IPS-18a (cell line): ENCODE data around the gene IMMP1L.

ENCODE experiments used
- H3K27ac ChIP-seq: one replicate; pipeline ENCODE4 v1.5.1; 2013; ENCODE audit warnings: low read length
- H3K27me3 ChIP-seq: one replicate; pipeline ENCODE4 v1.6.1; 2013; ENCODE audit warnings: mild to moderate bottlenecking, low read length; ENCODE audit not compliant: control insufficient read depth, insufficient read depth
- H3K36me3 ChIP-seq: one replicate; pipeline ENCODE4 v1.6.1; 2013; ENCODE audit warnings: low read depth, low read length; ENCODE audit not compliant: control insufficient read depth
- H3K4me1 ChIP-seq: one replicate; pipeline ENCODE4 v1.6.1; 2013; ENCODE audit warnings: low read depth, low read length; ENCODE audit not compliant: control insufficient read depth
- H3K4me3 ChIP-seq: one replicate; pipeline ENCODE4 v1.5.1; 2013; ENCODE audit warnings: low read length
- H3K9ac ChIP-seq: one replicate; pipeline ENCODE4 v1.6.1; 2013; ENCODE audit warnings: mild to moderate bottlenecking, low read length, moderate library complexity
- H3K9me3 ChIP-seq: one replicate; pipeline ENCODE4 v1.6.1; 2013; ENCODE audit warnings: low read depth, low read length; ENCODE audit not compliant: control insufficient read depth

IMMP1L gene

GRCh38 chr11:31464436-31464835 is 45.0 kb downstream of the IMMP1L start:
- Histone ChIP-seq H3K9me3 (peaks cover 20% of the 10 kb centered on the region), H3K36me3 (no peaks in the 10 kb centered on the region), H3K27ac (no peak overlapping the region), H3K27me3 (no peaks in the 10 kb centered on the region), H3K4me1 (no peaks in the 10 kb centered on the region), H3K9ac (no peak overlapping the region), H3K4me3 (no peak overlapping the region)

DNA sequence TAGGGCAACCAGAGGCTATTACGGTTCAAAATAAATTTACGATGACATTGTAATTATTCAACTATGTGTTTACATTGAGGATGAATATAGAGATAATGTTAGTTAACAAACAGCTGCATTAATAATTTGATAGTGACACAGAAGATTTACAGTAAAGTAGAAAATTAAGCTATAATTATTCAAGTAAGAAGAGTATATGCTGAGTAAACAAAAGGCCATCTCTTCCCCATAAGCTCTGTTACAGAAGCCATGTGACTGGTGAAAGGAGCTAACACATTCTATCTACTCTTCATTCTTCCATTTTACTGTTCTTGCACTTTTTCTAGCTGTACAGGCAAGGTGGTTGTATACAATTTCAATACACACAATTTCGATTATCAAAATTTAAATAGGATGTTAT is 54.2 kb downstream of the IMMP1L start:
- Histone ChIP-seq H3K9ac (no peak overlapping the region), H3K27ac (no peak overlapping the region), H3K4me1 (no peaks in the 10 kb centered on the region)

DNA sequence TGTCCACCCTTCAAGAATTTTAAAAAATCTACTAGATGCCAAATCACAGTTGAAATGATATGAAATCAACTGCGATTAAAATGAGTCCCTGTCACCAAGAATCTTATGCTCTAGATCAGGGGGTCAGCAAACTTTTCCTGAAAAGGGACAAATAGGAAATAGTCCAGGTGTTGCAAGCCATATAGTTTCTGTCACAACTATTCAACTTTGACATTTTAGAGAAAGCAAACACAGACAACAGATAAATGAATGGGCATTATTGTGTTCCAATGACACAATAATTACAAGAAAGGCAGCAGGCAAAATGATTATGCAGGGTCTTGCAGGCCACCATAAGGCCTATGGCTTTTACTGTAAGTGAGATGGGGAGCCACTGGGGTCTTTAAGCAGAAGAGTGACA is 58.6 kb downstream of the IMMP1L start:
- Histone ChIP-seq H3K9ac (no peak overlapping the region), H3K36me3 (peaks cover 5% of the 10 kb centered on the region), H3K9me3 (no peaks in the 10 kb centered on the region), H3K27ac (no peak overlapping the region), H3K4me3 (no peak overlapping the region), H3K4me1 (no peaks in the 10 kb centered on the region), H3K27me3 (no peaks in the 10 kb centered on the region)

More for the DNA sequence above, 54.2 kb downstream of the IMMP1L start:
- Histone ChIP-seq H3K9me3 (no peaks in the 10 kb centered on the region), H3K4me3 (no peak overlapping the region), H3K27me3 (no peaks in the 10 kb centered on the region), H3K36me3 (peaks cover 5% of the 10 kb centered on the region)

DNA sequence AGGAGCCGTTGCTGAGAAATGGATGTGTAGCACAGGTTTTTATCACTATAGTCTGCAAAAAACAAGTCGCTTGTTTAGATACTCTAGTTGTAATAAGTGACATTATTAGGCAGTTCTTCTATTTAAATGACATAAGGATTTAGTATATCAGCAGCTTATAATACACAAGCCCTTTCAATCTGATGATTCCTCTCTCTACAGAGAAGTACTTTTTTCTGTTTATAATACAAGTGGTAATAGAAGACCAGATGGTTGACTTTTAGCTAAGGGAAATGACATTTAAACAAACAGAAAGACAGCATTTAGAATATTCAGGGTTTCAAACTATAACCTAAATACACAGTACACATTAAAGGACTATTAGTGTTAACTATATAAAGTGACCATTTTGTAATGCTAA is 60.4 kb downstream of the IMMP1L start:
- Histone ChIP-seq H3K36me3 (peaks cover 5% of the 10 kb centered on the region), H3K9me3 (no peaks in the 10 kb centered on the region), H3K9ac (no peak overlapping the region), H3K27me3 (no peaks in the 10 kb centered on the region), H3K27ac (no peak overlapping the region), H3K4me1 (peaks cover under 1% of the 10 kb centered on the region), H3K4me3 (no peak overlapping the region)

- Histone ChIP-seq H3K27ac (no peak overlapping the region), H3K9ac (no peak overlapping the region), H3K4me3 (no peak overlapping the region), H3K4me1 (peaks cover 18% of the 10 kb centered on the region), H3K9me3 (no peaks in the 10 kb centered on the region), H3K36me3 (no peaks in the 10 kb centered on the region), H3K27me3 (no peaks in the 10 kb centered on the region)
These were observed 63.8 kb downstream of the IMMP1L start for GRCh38 chr11:31445621-31446020.

DNA sequence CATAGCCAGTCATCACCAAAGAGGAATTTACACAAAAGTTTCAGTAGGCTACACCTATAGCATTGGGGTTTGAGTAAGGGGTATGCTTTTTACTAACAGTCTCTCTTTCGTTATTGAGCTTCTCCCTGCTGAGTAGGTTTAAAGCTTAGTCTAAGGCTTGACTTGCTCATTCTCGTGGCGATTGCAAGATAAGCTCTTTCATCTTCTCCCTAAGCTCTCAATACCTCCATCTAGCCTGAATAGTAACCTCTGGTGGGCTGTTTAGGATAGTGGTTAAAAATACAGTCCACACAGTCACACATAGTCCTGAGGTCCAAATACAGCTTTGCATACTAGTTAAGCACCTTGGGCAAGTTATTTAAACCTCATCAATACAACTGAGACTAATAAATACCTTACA is 65.6 kb downstream of the IMMP1L start:
- Histone ChIP-seq H3K36me3 (no peaks in the 10 kb centered on the region), H3K27ac (peak overlapping the region; percentile 9), H3K4me1 (peaks cover 18% of the 10 kb centered on the region), H3K9ac (no peak overlapping the region), H3K4me3 (no peak overlapping the region), H3K9me3 (no peaks in the 10 kb centered on the region), H3K27me3 (no peaks in the 10 kb centered on the region)

GRCh38 chr11:31442086-31442485 is 67.3 kb downstream of the IMMP1L start:
- peaks cover 18% of the 10 kb centered on the region for H3K4me1 ChIP-seq
- peak overlapping the region; percentile 2 for H3K27ac ChIP-seq
- H3K36me3 ChIP-seq, result no peaks in the 10 kb centered on the region
- H3K9ac ChIP-seq, result peak overlapping the region; percentile 42
- H3K9me3 ChIP-seq, result no peaks in the 10 kb centered on the region
- no peaks in the 10 kb centered on the region for H3K27me3 ChIP-seq
- no peak overlapping the region for H3K4me3 ChIP-seq

GRCh38 chr11:31441296-31441695 is 68.1 kb downstream of the IMMP1L start:
- no peaks in the 10 kb centered on the region for H3K27me3 ChIP-seq
- H3K36me3 ChIP-seq, result no peaks in the 10 kb centered on the region
- peaks cover 18% of the 10 kb centered on the region for H3K4me1 ChIP-seq
- no peaks in the 10 kb centered on the region for H3K9me3 ChIP-seq
- no peak overlapping the region for H3K9ac ChIP-seq
- H3K27ac ChIP-seq, result no peak overlapping the region
- no peak overlapping the region for H3K4me3 ChIP-seq

- peaks cover 10% of the 10 kb centered on the region for H3K4me1 ChIP-seq
- H3K9me3 ChIP-seq, result no peaks in the 10 kb centered on the region
- no peak overlapping the region for H3K4me3 ChIP-seq
- no peak overlapping the region for H3K9ac ChIP-seq
- H3K27ac ChIP-seq, result no peak overlapping the region
- no peaks in the 10 kb centered on the region for H3K27me3 ChIP-seq
- H3K36me3 ChIP-seq, result no peaks in the 10 kb centered on the region
These were observed 71.5 kb downstream of the IMMP1L start for GRCh38 chr11:31437742-31438435.

DNA sequence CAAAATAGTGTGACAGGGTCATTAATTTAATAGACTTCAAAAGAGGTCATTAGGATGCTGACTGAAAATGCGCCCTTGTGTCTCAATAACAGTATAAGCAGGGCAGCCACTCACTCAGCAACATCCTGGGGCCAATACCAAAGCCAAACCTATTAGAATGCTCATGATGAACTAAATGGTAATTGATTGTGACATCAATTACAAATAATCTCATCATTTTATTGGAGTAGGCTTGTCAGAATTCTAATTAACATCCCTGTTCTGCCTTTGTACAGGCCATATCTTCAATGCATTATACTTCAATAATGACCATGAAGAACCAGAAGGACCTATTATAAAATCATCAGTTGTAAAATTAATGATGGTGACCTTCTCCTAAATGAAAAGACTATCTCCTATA is 75.6 kb downstream of the IMMP1L start:
- Histone ChIP-seq H3K4me3 (no peak overlapping the region), H3K9ac (no peak overlapping the region), H3K27ac (no peak overlapping the region), H3K4me1 (no peaks in the 10 kb centered on the region), H3K9me3 (no peaks in the 10 kb centered on the region), H3K36me3 (peaks cover 8% of the 10 kb centered on the region), H3K27me3 (no peaks in the 10 kb centered on the region)

- no peaks in the 10 kb centered on the region for H3K27me3 ChIP-seq
- peaks cover 44% of the 10 kb centered on the region for H3K4me1 ChIP-seq
- H3K36me3 ChIP-seq, result peaks cover 3% of the 10 kb centered on the region
- H3K4me3 ChIP-seq, result no peak overlapping the region
- no peak overlapping the region for H3K27ac ChIP-seq
- no peak overlapping the region for H3K9ac ChIP-seq
- H3K9me3 ChIP-seq, result no peaks in the 10 kb centered on the region
These were observed 84.8 kb downstream of the IMMP1L start for GRCh38 chr11:31424652-31425051.

DNA sequence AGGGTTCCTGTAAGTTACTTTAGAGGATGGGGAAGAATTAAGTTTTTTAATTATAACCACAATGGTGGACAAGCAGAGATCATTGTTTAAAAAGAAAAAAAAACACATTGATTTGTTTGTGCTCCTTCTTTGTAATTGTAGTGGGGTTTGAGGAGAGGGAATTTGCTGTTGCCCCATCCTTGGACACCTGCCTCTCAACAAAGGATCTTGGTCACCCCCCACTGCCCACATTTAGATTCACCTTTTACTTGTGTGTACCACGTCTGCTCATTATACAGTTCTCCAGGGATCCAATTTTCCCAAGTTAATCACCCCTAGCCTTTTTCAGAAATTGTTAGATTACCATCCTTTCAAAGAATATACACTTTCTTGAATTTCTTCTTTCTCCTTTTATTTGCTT is 86.7 kb downstream of the IMMP1L start:
- no peaks in the 10 kb centered on the region for H3K36me3 ChIP-seq
- H3K27ac ChIP-seq, result no peak overlapping the region
- peaks cover 63% of the 10 kb centered on the region for H3K4me1 ChIP-seq
- H3K9ac ChIP-seq, result peak overlapping the region; percentile 34
- H3K27me3 ChIP-seq, result no peaks in the 10 kb centered on the region
- H3K9me3 ChIP-seq, result no peaks in the 10 kb centered on the region
- peak overlapping the region; percentile 31 for H3K4me3 ChIP-seq
